Ureter (tissue), 1 donor: ENCODE measurements around the gene TMEM175. TPM values are rescaled to one million over a fixed set of nuclear protein-coding genes. Genes with fewer than 3 reads are reported as not detected.
"Not testable (repeated sequence)": the region's sequence is repeated elsewhere in the genome, so short reads cannot be mapped to it uniquely, and the experiment has no call there.

ENCODE experiments used
- DNase-seq: peaks from one replicate; pipeline ENCODE4 v3.0.0-alpha.2; 2020; ENCODE audit warnings: low spot score
- total RNA-seq: library from RNA; stranded (reverse); gene quantifications from one replicate; pipeline ENCODE4 v1.2.4, GENCODE V29; 2023
- donor health status: DM: yes; HTN: yes; CAD: no.

The TMEM175 gene
- total RNA-seq, 1 donor from 2014 or later: 39.1 TPM

GRCh38 chr4:988726-989721, 56.8 kb downstream of the TMEM175 start:
- DNase-seq: no peak

DNA sequence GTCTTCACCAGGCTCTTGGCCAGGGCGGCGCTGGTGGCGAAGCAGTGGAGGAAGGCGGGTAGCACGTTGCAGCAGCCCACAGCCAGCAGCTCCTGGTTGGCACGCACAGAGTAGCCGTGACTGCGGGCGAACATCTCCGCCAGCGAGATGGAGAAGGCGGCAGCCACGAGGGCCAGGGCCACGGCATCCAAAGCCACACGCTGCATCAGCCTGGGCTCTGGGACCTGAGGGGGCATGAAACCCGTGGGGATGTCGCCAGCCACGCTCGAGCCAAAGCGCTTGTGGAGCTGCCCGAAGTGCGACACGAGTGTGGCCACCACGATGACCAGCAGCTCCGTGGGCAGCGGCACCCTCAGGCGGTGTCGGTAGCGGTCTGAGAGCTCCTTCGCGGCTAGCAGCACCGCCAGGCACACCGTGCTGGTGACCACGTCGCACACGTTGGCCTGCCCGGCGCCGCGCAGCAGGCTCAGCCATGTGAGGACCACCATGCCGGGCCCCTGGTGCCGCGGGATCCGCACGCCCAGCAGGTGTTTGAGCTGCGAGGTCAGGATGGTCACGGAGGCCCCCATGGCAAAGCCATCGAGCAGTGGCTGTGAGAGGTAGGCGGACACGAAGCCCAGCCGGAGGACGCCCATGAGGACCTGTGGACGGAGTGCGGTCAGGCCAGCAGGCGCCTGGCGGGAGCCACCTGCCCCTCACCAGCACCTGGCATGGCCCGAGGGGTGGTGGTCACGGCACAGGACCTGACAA, 57.6 kb downstream of the TMEM175 start:
- no peak for DNase-seq

GRCh38 chr4:990746-991367, 58.6 kb downstream of the TMEM175 start:
- no peak for DNase-seq

DNA sequence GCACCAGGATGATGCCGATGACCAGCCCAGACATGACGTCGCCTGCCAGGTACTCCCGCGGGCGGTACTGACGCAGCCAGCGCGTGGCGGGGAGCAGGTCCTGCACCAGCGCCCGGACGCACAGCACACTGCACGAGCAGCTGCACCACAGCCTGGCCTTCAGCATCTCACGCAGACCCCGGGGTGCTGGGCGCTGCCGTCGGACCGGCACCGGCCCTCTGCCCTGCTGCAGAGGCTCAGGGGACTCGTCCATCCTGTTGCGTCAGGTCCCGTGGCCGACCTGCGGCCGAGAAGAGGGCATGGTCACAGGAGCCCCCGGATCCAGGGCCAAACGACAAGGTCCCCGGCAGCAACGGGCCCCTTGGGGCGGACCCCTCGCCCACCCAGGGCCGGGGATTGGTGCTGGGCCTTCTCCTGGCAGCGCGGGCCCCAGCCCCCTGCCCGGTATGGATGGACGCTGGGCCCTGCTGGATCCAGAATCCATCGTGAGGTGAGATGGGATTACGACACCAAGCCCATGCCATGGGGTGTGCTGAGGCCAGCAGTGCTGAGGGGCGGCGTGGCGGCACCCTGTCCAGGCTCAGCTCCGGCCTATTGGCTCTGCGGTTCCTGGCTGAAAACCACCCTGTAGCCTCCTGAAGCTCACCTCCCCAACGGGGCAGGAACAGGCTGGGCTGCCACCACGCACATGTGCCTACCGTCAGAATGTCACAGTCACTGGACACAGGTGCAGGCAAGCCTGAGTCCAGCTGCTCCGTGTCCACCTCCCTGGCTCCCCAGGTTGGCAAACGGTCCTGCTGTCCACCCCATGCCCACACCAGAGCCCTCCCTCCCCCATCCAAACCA, 59.4 kb downstream of the TMEM175 start:
- no peak for DNase-seq

DNA sequence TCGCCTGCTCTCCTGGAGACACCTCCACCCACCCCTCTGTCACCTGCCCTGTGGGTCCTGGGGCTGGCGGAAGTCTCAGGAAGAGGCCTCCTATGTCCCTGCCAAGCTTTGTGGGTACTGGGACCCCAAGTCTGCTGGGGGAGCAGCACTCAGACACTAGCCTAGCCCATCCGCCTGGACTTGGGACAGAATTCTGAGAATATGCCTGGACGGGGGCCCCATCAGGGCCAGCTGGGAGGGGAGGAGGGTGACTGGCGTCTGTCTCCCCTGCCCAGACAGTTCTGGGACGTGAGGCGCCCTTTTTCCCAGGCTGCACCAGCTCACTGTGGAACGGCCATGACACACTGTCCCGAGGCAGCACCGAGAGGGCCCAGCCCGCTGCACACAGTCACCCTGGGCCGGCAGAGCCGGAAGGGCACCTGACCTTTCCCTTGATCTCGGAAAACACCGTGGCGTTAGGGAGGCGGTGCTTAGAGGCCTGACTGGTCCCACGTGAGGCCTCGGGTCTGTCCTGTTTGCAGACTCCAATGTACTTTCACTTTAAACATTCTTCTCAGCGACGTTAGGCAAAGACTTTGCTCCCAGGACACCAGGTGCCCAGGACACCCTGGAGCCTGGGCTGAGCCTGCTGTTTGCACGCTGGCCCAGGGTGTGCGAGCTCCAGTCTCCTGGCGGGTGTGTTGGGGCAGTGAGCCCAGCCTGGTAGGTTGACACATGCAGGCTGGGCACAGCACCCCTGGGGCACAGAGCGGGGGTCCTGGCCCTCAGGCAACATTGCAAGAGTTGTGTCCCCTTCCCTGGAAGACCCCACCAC, 60.2 kb downstream of the TMEM175 start:
- no peak for DNase-seq

DNA sequence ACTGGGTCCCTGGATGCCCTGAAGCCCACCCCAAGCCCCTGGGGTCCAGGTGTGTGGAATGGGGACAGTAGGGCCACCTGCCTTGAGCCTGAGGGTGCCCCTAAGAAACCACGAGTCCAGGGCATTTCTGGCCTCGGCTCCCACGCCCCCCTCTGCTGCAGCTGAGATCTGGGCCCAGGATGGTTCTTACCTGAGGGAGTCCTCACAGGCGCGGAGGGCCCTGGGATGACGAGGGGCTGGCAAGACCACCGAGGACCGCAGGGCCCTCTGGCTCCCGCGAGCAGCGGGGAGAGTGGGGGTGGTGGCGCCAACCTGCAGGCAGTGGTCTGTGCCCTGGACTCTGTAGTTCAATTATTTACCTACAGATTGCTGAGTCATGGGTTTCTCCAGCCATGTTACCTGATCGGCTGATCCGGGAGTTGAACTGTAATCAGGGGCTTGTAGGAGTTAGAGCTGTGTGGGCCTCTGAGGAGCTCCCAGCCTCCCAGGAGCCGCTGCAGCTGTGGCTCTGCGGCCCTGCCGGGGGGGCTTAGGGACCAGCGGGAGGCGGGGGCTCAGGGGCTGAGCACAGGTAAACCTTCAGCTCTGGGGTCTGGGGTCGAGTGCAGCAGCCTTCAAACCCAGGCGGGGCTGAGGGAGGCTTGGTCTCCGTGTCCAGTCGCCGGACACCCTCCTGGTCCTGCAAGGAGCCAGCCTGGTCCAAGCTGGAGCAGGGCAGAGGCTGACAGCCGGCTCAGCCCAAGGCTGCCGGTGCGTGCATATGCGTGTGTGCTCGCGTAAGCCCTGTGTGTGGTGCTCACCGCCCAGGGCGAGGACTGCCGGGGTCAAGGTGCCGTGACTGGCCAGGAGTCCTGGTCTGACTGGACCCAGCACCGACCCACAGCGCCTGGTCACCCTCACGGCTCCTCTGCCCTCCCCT, 61.1 kb downstream of the TMEM175 start, which contains the start of gene SLC26A1:
TSS of gene SLC26A1 (minus strand) at position 294 of the 919 bp plus-strand sequence. CDS start 1,701 bp downstream, outside the sequence.
- DNase-seq: no peak

GRCh38 chr4:995311-996026, 63.2 kb downstream of the TMEM175 start:
- no peak for DNase-seq

DNA sequence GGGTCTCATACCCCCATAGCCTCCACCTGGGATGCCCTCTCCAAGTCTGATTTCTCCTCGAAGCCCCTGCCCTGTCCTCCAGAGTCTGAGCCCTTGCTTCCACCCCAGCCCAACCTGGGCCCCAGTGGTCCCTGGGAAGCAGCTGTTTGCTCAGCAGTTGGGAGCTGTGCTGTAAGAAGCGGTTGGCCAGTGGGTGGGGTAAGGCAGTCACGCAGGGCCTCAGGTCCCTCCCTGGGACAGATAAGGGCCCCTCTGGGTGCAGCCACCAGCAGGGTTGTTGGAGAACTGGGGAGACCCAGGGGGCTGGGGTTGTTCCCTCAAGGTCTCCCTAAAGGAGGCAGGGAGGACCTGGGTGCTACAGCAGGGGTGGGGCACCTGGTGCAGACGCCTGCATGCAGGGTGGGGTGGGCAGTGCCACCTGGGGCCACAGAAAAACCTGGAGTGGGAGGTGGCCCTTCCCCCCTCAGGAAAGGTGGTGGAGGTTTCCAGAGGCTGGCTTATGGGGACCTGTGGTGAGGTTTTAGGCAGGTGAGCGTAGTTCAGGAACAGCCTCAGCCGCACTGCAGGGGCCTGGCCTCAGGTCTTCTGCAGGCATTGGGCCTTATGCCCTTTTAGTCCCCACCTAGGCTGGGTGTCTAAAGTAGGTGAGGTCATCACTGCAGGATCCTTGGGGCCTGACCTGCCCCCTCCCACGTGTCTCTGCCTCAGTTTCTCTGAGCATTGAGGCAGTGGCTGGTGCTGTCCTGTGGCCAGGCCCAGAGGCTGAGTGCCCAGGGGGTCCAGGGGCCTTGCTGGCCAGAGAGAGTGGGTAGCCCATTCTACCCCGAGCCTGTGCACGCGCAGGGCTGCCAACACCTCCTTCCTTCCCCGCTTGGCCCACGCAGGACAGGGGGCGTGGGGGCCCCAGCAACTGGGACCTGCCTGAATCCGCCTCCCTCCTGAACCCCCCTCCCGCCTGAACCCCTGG, 64.1 kb downstream of the TMEM175 start:
- no peak for DNase-seq

- no peak for DNase-seq
Measured at GRCh38 chr4:996997-997374, 64.7 kb downstream of the TMEM175 start.

- DNase-seq: no peak
Measured at GRCh38 chr4:997375-998071, 65.3 kb downstream of the TMEM175 start.

DNA sequence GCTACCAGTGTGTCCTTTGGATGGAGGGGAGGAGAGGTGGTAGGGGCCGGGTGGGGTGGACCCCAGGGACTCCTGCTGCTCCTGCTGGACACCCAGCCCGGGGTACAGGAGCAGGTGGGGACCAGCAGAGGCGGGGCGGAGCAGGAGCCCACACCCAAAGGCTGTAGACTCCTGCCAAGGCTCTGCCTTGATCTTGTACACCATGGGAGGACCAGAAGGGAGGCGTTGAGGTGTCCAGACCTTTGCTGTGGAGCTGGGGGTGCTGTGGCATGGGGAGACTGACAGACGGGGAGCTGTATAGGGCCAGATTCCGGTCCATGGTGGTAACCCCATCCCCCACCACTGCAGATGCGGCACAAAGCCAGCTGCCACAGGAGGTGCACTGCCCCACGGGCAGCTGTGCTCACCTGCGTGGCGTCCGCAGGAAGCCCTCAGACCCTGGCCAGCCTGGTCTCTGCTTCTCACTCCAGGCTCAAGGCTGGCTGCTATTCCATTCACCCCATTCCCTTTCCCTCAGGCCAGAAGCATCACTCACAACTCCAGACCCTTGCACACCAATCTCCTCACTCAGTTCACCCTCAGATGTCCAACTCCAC, 65.9 kb downstream of the TMEM175 start:
- no peak for DNase-seq

DNA sequence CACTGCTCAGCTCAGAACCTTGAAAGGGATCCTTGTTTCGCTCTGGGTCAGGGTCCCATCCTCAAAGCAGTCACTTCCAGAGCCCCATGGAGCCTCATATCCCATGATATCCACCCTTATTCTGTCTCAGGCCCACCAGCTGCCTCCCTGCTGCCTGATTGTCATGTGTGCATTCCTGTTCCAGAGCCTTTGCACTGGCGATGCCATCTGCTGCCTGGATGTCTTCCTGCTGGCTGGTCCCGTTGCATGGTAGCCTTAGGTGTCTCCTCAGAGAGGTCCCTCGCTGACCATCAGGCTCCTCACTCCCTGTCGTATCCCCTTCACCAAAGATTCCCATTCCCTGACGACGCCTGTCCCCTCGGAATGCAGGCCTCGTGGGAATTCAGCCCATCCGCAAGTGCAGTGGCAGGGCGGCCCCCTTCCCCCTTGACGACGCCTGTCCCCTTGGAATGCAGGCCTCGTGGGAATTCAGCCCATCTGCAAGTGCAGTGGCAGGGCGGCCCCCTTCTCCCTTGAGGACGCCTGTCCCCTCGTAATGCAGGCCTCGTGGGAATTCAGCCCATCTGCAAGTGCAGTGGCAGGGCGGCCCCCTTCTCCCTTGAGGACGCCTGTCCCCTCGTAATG, 67.1 kb downstream of the TMEM175 start:
- not testable (repeated sequence) for DNase-seq

- no peak for DNase-seq
Measured at GRCh38 chr4:999882-1000425, 67.7 kb downstream of the TMEM175 start.

DNA sequence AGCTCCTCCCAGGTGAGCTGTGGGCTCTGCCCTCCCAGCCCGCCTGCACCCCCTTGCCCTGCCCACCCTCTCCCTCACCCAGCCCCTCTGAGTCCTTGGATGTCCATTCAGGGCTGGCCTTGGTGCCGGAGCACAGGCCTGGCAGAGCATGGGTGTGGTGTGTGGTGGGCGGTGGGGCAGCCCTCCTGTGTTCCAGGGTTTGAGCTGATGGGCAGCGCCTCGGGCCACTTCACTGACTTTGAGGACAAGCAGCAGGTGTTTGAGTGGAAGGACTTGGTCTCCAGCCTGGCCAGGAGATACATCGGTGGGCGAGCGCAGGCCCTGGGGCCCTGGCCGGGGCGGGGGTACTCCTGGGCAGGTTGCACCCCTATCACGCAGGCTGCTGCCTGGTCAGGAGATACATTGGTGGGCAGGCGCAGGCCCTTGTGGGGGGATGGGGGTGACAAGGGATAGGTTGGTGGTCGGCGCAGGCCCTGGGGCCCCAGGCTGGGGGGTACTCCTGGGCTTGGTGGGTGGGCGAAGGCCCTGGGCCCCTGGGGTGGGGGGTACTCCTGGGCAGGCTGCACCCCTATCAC, 68.5 kb downstream of the TMEM175 start:
- no peak for DNase-seq

GRCh38 chr4:1001561-1002130, 69.4 kb downstream of the TMEM175 start:
- DNase-seq: no peak
